ENCODE data around the gene PCDHGA3. TPM values are rescaled to one million over a fixed set of nuclear protein-coding genes. Genes with fewer than 3 reads are reported as not detected.
A peak's percentile ranks its signal among the peaks of the same experiment; 100 is the strongest.

Gene PCDHGA3
- total RNA-seq, 1 experiment from 2014 or later, result not detected

GRCh38 chr5:141359790-141360426 is 16.3 kb downstream of the PCDHGA3 start, which contains the start of gene PCDHGB2:
Gene PCDHGB2, plus strand, starts transcription at chr5:141359994. Its CDS starts 142 bp downstream, at chr5:141360136.
- no peak for TF ChIP-seq TCF7L2 (IDR thresholded peaks at IDR 0.05; ENCODE audit: low read depth, low read length)
- TF ChIP-seq REST (IDR thresholded peaks at IDR 0.05; ENCODE audit: insufficient read depth in 1 of 2, low read depth in 2 of 2, low read length in 1 of 2), result no peak
- TF ChIP-seq POLR2AphosphoS5 (IDR thresholded peaks at IDR 0.05; ENCODE audit: low read depth, low read length), result no peak
- peak; percentile 75 for TF ChIP-seq CTCF (IDR thresholded peaks at IDR 0.05)
- TF ChIP-seq SIN3A (IDR thresholded peaks at IDR 0.05; ENCODE audit: borderline replicate concordance, insufficient read depth, low read depth, low read length), result no peak
- H3K36me3 ChIP-seq (ENCODE audit: control insufficient read depth, insufficient read depth, low read length), result no peaks in the 10 kb centered on the region
- BruUV-seq (replicated peaks), result TSS peak; percentile 59
- POLR2A ChIA-PET, result no interaction called here
- no peaks in the 10 kb centered on the region for H3K27me3 ChIP-seq (ENCODE audit: control insufficient read depth, insufficient read depth, low read length)
- ATAC-seq (peak; percentile 85), DNase-seq (ENCODE audit: low read depth, low spot score) (peak; percentile 39)
- peak within 1 kb of the TSS; percentile 41 to 82 for H3K4me3 ChIP-seq (ENCODE audit: low read depth in 2 of 2, low read length in 2 of 2)
- CTCF ChIA-PET, result interaction anchor here (0.6 to 1.0 kb wide), 4 partner anchors 53 to 266 kb away, joined by 3 to 6 read pairs (median 3); partner anchors contain the start of genes PCDHB14, PCDHB2, PCDHGA10 and PCDHGB7
- no peaks in the 10 kb centered on the region for H3K4me1 ChIP-seq (ENCODE audit: control insufficient read depth, insufficient read depth, low read length)
- H3K27ac ChIP-seq (ENCODE audit: low read length), result no peak within 1 kb of the TSS
- in situ Hi-C loops (cut with HindIII; ENCODE audit: low pct_unique_long_range_greater_than_20kb, low sequenced_read_pairs) (no loop called here), intact Hi-C loops (cut with micrococcal nuclease; ENCODE audit: unreplicated experiment) (loop anchor here (2.0 to 10.0 kb wide), 3 partner anchors 55 to 203 kb away; partner anchors contain the start of genes PCDHGA10 and PCDHGB7)
- H3K9me3 ChIP-seq (ENCODE audit: control insufficient read depth, insufficient read depth, low read depth, low read length), result peaks cover 13% of the 10 kb centered on the region; the same call in 1 of the 2 replicates

GRCh38 chr5:141360685-141361084 is 17.1 kb downstream of the PCDHGA3 start:
- no peaks in the 10 kb centered on the region for H3K27me3 ChIP-seq (ENCODE audit: control insufficient read depth, insufficient read depth, low read length)
- intact Hi-C loops (cut with micrococcal nuclease; ENCODE audit: unreplicated experiment), result loop anchor here (10.0 kb wide), 1 partner anchor 54 kb away; the partner anchor contains the start of genes PCDHGA10 and PCDHGB7
- CTCF ChIA-PET, result interaction anchor here (0.6 to 1.0 kb wide), 3 partner anchors 52 to 137 kb away, joined by 3 to 6 read pairs (median 3); partner anchors contain the start of genes PCDHB14, PCDHGA10 and PCDHGB7
- H3K27ac ChIP-seq (ENCODE audit: low read length), result no peak overlapping the region
- H3K36me3 ChIP-seq (ENCODE audit: control insufficient read depth, insufficient read depth, low read length), result no peaks in the 10 kb centered on the region
- no peak for TF ChIP-seq REST (IDR thresholded peaks at IDR 0.05; ENCODE audit: insufficient read depth in 1 of 2, low read depth in 2 of 2, low read length in 1 of 2)
- TF ChIP-seq SIN3A (IDR thresholded peaks at IDR 0.05; ENCODE audit: borderline replicate concordance, insufficient read depth, low read depth, low read length), result no peak
- no peak for TF ChIP-seq POLR2AphosphoS5 (IDR thresholded peaks at IDR 0.05; ENCODE audit: low read depth, low read length)
- no peak for TF ChIP-seq CTCF (IDR thresholded peaks at IDR 0.05)
- TF ChIP-seq TCF7L2 (IDR thresholded peaks at IDR 0.05; ENCODE audit: low read depth, low read length), result no peak
- no peak for ATAC-seq
- peak overlapping the region in 1 of 2 experiments; percentile 82; a peak in 3 of 4 replicates for H3K4me3 ChIP-seq (ENCODE audit: low read depth in 2 of 2, low read length in 2 of 2)
- no TSS peak for BruUV-seq (replicated peaks)
- DNase-seq (ENCODE audit: low read depth, low spot score), result no peak
- no peaks in the 10 kb centered on the region for H3K4me1 ChIP-seq (ENCODE audit: control insufficient read depth, insufficient read depth, low read length)
- H3K9me3 ChIP-seq (ENCODE audit: control insufficient read depth, insufficient read depth, low read depth, low read length), result peaks cover 13% of the 10 kb centered on the region; the same call in 1 of the 2 replicates
- in situ Hi-C loops (cut with HindIII; ENCODE audit: low pct_unique_long_range_greater_than_20kb, low sequenced_read_pairs), result no loop called here
- POLR2A ChIA-PET, result no interaction called here
